Heart right ventricle (tissue), 16 donors: ENCODE measurements around the gene TLCD1. TPM values are rescaled to one million over a fixed set of nuclear protein-coding genes. Genes with fewer than 3 reads are reported as not detected.

Experiments
- ATAC-seq, 8 donors: fragments of 200-7000 bp; cut with Tn5 transposase; one replicate each; pipeline ENCODE4 v1.9.1; 2020; ENCODE audit warnings: mild to moderate bottlenecking in 8 of 8, moderate library complexity in 8 of 8, moderate number of reproducible peaks in 1 of 8
- DNase-seq, 2 donors: peaks; one replicate each; pipeline ENCODE4 v3.0.0-alpha.2; 2020
- H3K27ac ChIP-seq, 10 donors: fragments of 200-600 bp; sonication (generic) in 2 of 10; one replicate each; pipeline versions ENCODE4 v1.5.0 to v1.8.0; 2020 to 2022; ENCODE audit warnings: mild to moderate bottlenecking in 3 of 10
- H3K27me3 ChIP-seq, 7 donors: fragments of 200-600 bp; one replicate each; pipeline ENCODE4 v1.8.0; 2021 to 2022; ENCODE audit warnings: mild to moderate bottlenecking in 2 of 7
- H3K36me3 ChIP-seq, 9 donors: fragments of 200-600 bp; sonication (generic) in 1 of 9; one replicate each; pipeline versions ENCODE4 v1.5.0 to v1.8.0; 2020 to 2022; ENCODE audit warnings: mild to moderate bottlenecking in 2 of 9
- H3K4me1 ChIP-seq, 9 donors: fragments of 200-600 bp; sonication (generic) in 1 of 9; one replicate each; pipeline versions ENCODE4 v1.5.0 to v1.8.0; 2020 to 2022; ENCODE audit warnings: mild to moderate bottlenecking in 4 of 9
- H3K4me3 ChIP-seq, 10 donors: fragments of 200-600 bp; sonication (generic) in 2 of 10; one replicate each; pipeline versions ENCODE4 v1.5.0 to v1.8.0; 2020 to 2022; ENCODE audit warnings: mild to moderate bottlenecking in 7 of 10, moderate library complexity in 2 of 10
- H3K9me3 ChIP-seq, 11 donors: fragments of 200-600 bp in 10 of 11; sonication (generic) in 2 of 11; one replicate each; pipeline versions ENCODE4 v1.5.0 to v1.8.0; 2013 to 2022; ENCODE audit warnings: mild to moderate bottlenecking in 2 of 11, control low read depth in 1 of 11, moderate library complexity in 1 of 11
- WGBS, 2 donors: extraction: QIAGEN DNeasy Blood & Tissue Kit; methylation state at CpG; one replicate each; pipeline ENCODE4 v1.1.7; 2013; ENCODE audit warnings: inconsistent platforms in 1 of 2; 5-methylcytosine and 5-hydroxymethylcytosine counted together
- intact Hi-C, 10 donors: fragments of 100-400 bp; cut with DNase I; formaldehyde crosslinking; loops; one replicate each; pipeline versions ENCODE4 v1.11.1 to v1.14.2; 2022
- polyA plus RNA-seq, 2 donors: library from polyadenylated mRNA; stranded (reverse); fragments of 200-250 nt; gene quantifications; one replicate each; pipeline ENCODE4 v1.2.3, GENCODE V29; 2013
- total RNA-seq, 10 donors: library from RNA; stranded (reverse); fragmentation: NEBNext Ultra II Directional in 3 of 10; extraction: Animal tissue kit (Norgen Biotek cat#: 25700) in 3 of 10; gene quantifications; one replicate each; pipeline versions ENCODE4 v1.2.1 to v1.2.4, GENCODE V29; 2021 to 2023
- TF ChIP-seq, protein P1 (sequence below), 9 donors: fragments of 200-600 bp; sonication (generic) in 2 of 9; IDR thresholded peaks; one replicate each; pipeline versions ENCODE4 v1.5.0 to v1.8.0; 2021 to 2022; ENCODE audit warnings: antibody characterized with exemption in 9 of 9, mild to moderate bottlenecking in 5 of 9, moderate library complexity in 1 of 9
- donor health status: Arrhythmogenic right ventricular cardiomyopathy.
- donor health status: ischemic (EF 13 %, LVEDD 7.1; RV severe dilation, severe dysfunction).
- donor health status: healthy with polysubstance abuse.
- donor health status: DM: no; HTN: yes; CAD: no.
- donor health status: DM: no; HTN: no; CAD: no.
- donor health status: ischemic (EF 25% LVEDD 6.9; RV normal size, moderate dysfunction).
- donor health status: ischemic (EF 25% LVEDD 5.7; RV mildly dilated, moderate dysfunction).
- donor health status: healthy.
- donor health status: DM: yes; HTN: yes; CAD: no.
- donor health status: Ischemic cardiomyopathy.
- donor health status: ischemic (EF 35%, LVEDD 5.7; RV mildly dilated, moderate dysfunction).
- donor health status: nonischemic (EF 11% LVEDD 7.7; RV severe dilation, severe dysfunction).
- donor health status: DM: yes; HTN: yes; CAD: no.
- donor health status: PGD.
- donor health status: ischemic (EF 29% LVEDD 5.4; RV normal size, mild dysfunction).
- donor health status: nonischemic (EF 23%, LVEDD 6.1; RV moderate dilation, normal function).

The TLCD1 gene
- total and polyA plus RNA-seq, 12 donors, result 0.36 to 9.3 (median 1.1) TPM

DNA sequence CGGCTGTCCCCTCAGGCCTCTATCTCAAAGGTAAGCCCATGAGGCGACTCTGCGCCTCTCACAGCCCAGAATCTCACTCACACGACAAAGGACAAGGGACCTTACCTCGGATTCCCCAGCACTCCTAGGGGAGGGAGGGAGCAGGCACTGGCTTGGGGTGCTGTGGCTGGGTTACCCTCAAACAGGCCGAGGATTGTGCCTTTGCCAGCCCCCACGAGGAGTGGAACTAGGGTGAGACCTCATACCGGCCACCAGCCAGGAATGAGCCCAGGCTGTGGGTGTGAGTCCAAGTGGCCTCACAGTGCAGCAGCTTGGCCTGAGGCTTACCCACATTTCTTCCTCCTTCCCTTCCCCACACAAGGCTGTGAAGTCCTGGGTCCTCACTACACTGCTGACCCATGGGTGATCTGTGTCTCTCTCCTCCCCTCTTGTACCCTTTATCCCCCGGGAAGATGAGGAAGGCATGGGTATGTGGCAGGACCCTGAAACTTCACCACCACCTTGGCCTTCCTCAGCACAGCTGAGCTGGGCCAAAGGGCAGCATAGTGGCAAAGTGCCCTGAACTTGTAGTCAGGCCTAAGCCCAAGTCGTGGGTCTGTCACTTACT lies 20.2 kb downstream of the TLCD1 start:
- H3K9me3 ChIP-seq, result no peaks in the 10 kb centered on the region
- WGBS, 2 donors, result 79 to 83% methylated on average over 10 of the region's 10 CpGs
- no peaks in the 10 kb centered on the region for H3K27me3 ChIP-seq
- H3K36me3 ChIP-seq, result peaks cover 0 to 43% (median 26%) of the 10 kb centered on the region in 9 donors
- TF ChIP-seq, protein P1, sequence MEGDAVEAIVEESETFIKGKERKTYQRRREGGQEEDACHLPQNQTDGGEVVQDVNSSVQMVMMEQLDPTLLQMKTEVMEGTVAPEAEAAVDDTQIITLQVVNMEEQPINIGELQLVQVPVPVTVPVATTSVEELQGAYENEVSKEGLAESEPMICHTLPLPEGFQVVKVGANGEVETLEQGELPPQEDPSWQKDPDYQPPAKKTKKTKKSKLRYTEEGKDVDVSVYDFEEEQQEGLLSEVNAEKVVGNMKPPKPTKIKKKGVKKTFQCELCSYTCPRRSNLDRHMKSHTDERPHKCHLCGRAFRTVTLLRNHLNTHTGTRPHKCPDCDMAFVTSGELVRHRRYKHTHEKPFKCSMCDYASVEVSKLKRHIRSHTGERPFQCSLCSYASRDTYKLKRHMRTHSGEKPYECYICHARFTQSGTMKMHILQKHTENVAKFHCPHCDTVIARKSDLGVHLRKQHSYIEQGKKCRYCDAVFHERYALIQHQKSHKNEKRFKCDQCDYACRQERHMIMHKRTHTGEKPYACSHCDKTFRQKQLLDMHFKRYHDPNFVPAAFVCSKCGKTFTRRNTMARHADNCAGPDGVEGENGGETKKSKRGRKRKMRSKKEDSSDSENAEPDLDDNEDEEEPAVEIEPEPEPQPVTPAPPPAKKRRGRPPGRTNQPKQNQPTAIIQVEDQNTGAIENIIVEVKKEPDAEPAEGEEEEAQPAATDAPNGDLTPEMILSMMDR (IDR thresholded peaks at IDR 0.05), result no peak
- H3K4me1 ChIP-seq, result peaks cover 0 to 10% (median 7%) of the 10 kb centered on the region in 9 donors
- H3K4me3 ChIP-seq, result no peak overlapping the region
- no peak for ATAC-seq
- no peak overlapping the region for H3K27ac ChIP-seq
- no peak for DNase-seq
- intact Hi-C loops, result loop anchor here in 3 of 10 donors (5.0 kb wide), 2 partner anchors 39 to 44 kb away; partner anchors contain the start of genes SDF2 (in 2 of the 3) and SUPT6H (in 2 of the 3)

DNA sequence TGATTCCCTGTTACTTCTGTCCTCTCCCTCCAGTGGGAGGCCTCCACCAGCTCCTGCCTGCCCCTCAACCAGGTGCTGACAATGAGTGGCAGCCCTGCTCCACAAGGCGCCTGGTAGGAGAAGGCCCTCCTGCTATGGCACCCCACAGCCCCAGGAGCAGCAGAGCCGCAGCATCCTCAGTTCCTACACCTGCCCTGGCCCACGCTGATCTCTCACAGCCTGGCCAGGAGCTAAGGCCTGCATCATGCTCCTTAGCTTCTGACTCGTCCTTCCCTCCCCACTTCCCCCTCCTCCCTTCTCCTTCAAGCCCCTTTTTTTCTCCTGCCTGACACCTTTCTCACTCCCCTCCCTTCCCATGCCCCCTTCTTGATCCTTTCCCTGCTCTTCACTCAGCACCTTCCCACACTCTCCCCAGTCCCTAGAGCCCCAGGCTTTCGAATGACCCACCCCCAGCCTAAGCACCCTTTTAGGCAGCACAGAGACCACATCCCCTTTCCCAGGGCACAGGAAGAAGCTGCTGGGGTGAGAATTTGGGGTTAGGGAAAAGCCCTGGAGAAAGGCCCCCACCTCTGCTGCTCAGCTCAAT lies 20.9 kb downstream of the TLCD1 start:
- Histone ChIP-seq H3K4me3 (no peak overlapping the region), H3K36me3 (peaks cover 0 to 49% (median 32%) of the 10 kb centered on the region in 9 donors), H3K27me3 (no peaks in the 10 kb centered on the region), H3K27ac (no peak overlapping the region), H3K4me1 (peaks cover 0 to 5% (median 2%) of the 10 kb centered on the region in 9 donors), H3K9me3 (no peaks in the 10 kb centered on the region)
- intact Hi-C loops, result loop anchor here in 3 of 10 donors (5.0 kb wide), 2 partner anchors 38 to 43 kb away; partner anchors contain the start of genes SDF2 (in 2 of the 3) and SUPT6H (in 2 of the 3)
- TF ChIP-seq, protein P1 (IDR thresholded peaks at IDR 0.05), result no peak
- ATAC-seq, result no peak
- WGBS, 2 donors, result 76 to 80% methylated on average over 5 of the region's 5 CpGs
- DNase-seq, result no peak

DNA sequence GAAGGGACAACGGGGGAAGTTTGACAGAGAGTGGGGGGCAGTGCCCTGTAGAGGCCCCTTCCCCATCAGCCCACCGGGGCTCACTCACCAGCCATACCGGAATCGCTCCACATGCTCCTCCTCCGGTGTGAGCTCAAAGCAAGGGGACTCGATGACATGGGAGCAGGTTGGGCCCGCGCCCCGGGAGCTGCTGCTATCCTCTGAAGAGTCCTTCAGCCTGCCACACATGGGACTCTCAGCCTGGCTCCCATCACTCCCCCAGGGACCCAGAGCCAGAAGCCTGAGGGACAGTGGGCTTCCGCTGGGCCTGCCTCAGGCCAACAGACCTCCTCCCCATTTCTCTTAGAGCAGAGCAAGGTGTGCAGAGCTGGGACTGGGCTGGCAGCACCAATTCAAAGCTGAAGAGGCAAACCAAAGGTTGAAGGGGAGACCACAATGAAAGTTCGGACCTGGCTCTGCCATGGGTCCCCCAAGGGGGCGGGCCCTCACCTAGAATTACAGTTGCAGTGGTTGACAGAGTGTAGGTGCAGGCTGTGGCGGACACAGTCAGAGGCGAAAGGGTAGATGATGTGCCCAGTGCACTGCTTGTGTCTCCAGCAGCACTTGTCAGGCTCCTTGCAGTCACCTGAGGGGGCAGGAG lies 21.7 kb downstream of the TLCD1 start:
- H3K9me3 ChIP-seq, result no peaks in the 10 kb centered on the region
- H3K27ac ChIP-seq, result no peak overlapping the region
- TF ChIP-seq, protein P1 (IDR thresholded peaks at IDR 0.05), result no peak
- DNase-seq (no peak), ATAC-seq (peak in 2 of 8 donors; percentile 6 to 14)
- H3K4me1 ChIP-seq, result no peaks in the 10 kb centered on the region
- peaks cover 0 to 58% (median 40%) of the 10 kb centered on the region in 9 donors for H3K36me3 ChIP-seq
- intact Hi-C loops, result loop anchor here in 2 of 10 donors (5.0 kb wide), 2 partner anchors 52 to 513 kb away; no protein-coding TSS in a partner anchor
- 88 to 92% methylated on average over 14 of the region's 14 CpGs for WGBS, 2 donors
- no peaks in the 10 kb centered on the region for H3K27me3 ChIP-seq
- no peak overlapping the region for H3K4me3 ChIP-seq

DNA sequence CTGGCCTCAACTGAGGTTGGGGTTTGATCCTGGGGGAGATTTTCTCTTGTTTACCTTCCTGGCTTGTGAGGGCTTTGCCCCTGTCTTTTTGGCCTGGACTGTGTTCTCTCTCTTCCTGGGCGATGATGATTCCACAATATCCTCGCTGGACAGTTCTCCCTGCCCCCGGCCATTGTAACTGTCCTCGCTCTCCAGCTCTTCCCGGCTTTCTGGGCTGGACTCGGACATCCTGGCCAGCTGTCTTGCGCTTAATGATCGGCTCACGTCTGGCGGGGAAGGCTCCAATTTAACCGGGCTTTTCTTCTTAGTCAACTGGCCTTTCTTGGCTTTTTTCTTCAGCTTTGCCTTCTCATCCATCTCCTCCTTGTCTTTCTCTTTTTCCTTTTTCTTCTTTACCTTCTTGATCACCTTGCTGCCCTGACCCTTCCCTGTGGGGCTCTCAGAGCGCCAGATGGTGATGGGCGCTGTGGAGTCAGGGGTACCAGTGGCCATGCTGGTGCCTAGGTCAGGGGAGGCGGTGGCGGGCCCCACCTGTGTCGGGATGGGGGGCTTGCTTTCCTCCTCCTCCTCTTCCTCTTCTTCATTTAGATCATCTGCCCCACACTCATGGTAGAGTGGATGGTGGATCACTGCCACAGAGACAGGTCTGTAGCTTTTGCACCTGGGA lies 22.3 kb downstream of the TLCD1 start:
- peaks cover 0 to 64% (median 47%) of the 10 kb centered on the region in 9 donors for H3K36me3 ChIP-seq
- intact Hi-C loops, result loop anchor here in 2 of 10 donors (5.0 kb wide), 2 partner anchors 51 to 514 kb away; no protein-coding TSS in a partner anchor
- H3K9me3 ChIP-seq, result no peaks in the 10 kb centered on the region
- H3K27me3 ChIP-seq, result no peaks in the 10 kb centered on the region
- no peaks in the 10 kb centered on the region for H3K4me1 ChIP-seq
- TF ChIP-seq, protein P1 (IDR thresholded peaks at IDR 0.05), result no peak
- DNase-seq (no peak), ATAC-seq (no peak)
- H3K27ac ChIP-seq, result no peak overlapping the region
- 77 to 86% methylated on average over 16 of the region's 16 CpGs for WGBS, 2 donors
- no peak overlapping the region for H3K4me3 ChIP-seq
